Right lobe of liver (tissue), 4 donors: ENCODE measurements around the gene MEF2A.

Experiments
- CTCF ChIP-seq, 4 donors: fragments of 200-600 bp in 3 of 4; fragments of 450-650 bp in 1 of 4; IDR thresholded peaks; one replicate each; pipeline versions ENCODE4 v1.5.1 to v1.8.0; 2016 to 2022; ENCODE audit warnings: antibody characterized with exemption in 4 of 4, mild to moderate bottlenecking in 2 of 4
- POLR2A ChIP-seq: fragments of 450-650 bp; IDR thresholded peaks from one replicate; pipeline ENCODE4 v1.6.1; 2017; ENCODE audit warnings: antibody characterized with exemption, mild to moderate bottlenecking
- donor health status: DM: no; HTN: no; CAD: no.
- donor health status: DM: no; HTN: no; CAD: no.
- donor health status: DM: no; HTN: yes; CAD: no.

- TF ChIP-seq POLR2A = no peak
- TF ChIP-seq CTCF (IDR thresholded peaks at IDR 0.05) = no peak
These were observed 32.5 kb downstream of the MEF2A start for GRCh38 chr15:99598296-99598695.
